K562 (cell line): ENCODE measurements around the gene ZNF334. TPM values are rescaled to one million over a fixed set of nuclear protein-coding genes. Genes with fewer than 3 reads are reported as not detected.

Experiments
- ATAC-seq: fragments of 200-7000 bp; cut with Tn5 transposase; 3 replicates; pipeline ENCODE4 v1.9.1; 2020; ENCODE audit warnings: moderate library complexity
- BruUV-seq: library from RNA; stranded (reverse); fragments of 400-500 nt; replicated peaks from 2 replicates; lab custom pipeline; 2021; lab: Mats Ljungman, UMichigan
- CTCF ChIA-PET: fragments of 300-600 bp; formaldehyde crosslinking; extraction: SDS; loops from one replicate; lab custom pipeline; 2021; ENCODE audit warnings: low intra/inter-chr PET ratio; lab: Yijun Ruan, JAX
- POLR2A ChIA-PET: fragments of 300-600, 350-650 bp; sonication (Branson Sonifier 250); formaldehyde crosslinking; extraction: SDS; loops from one replicate; lab custom pipeline; 2021; ENCODE audit warnings: antibody characterized with exemption, inconsistent platforms; lab: Yijun Ruan, JAX
- DNase-seq, 4 experiments: peaks; one replicate each; pipeline versions ENCODE4 v3.0.0 to v3.0.0-alpha.2; 2011 to 2018; ENCODE audit warnings: low spot score in 3 of 4, mixed read lengths in 3 of 4; ENCODE audit errors: extremely low read depth in 1 of 4
- FAIRE-seq: peaks from 2 replicates; lab custom pipeline; 2011; peaks lifted over from hg19 to GRCh38; lab: Jason Lieb, UNC
- H2AFZ ChIP-seq: 2 replicates; pipeline ENCODE4 v1.6.0; 2011; ENCODE audit warnings: low read depth, low read length, control low read depth, inconsistent platforms
- H3K27ac ChIP-seq: fragments of 200-600 bp; 3 replicates; pipeline ENCODE4 v1.8.0; 2011; ENCODE audit warnings: low read depth, mild to moderate bottlenecking, control low read depth, inconsistent platforms, low read length, moderate library complexity, mixed read lengths; ENCODE audit errors: extremely low read depth
- H3K27me3 ChIP-seq, 2 experiments: fragments of 300-600 bp in 1 of 2; 2 replicates in 1 of 2; 3 replicates in 1 of 2; pipeline versions ENCODE4 v1.6.0 to v1.8.0; 2011; ENCODE audit warnings: inconsistent platforms in 2 of 2, low read length in 2 of 2, mild to moderate bottlenecking in 1 of 2, mixed read lengths in 1 of 2, moderate library complexity in 1 of 2; ENCODE audit not compliant: control insufficient read depth in 2 of 2, insufficient read depth in 2 of 2
- H3K36me3 ChIP-seq: fragments of 300-600 bp; 3 replicates; pipeline ENCODE4 v1.8.0; 2011; ENCODE audit warnings: mild to moderate bottlenecking, low read length, inconsistent platforms; ENCODE audit not compliant: control insufficient read depth, insufficient read depth
- H3K4me1 ChIP-seq, 2 experiments: fragments of 200-600 bp in 1 of 2; replicated peaks in 1 of 2; 2 replicates in 1 of 2; 3 replicates in 1 of 2; pipeline versions ENCODE4 v1.5.1 to v1.8.0; 2011; ENCODE audit warnings: inconsistent platforms in 2 of 2, low read length in 2 of 2, mild to moderate bottlenecking in 1 of 2, mixed read lengths in 1 of 2, moderate library complexity in 1 of 2; ENCODE audit not compliant: control insufficient read depth in 2 of 2, insufficient read depth in 2 of 2
- H3K4me2 ChIP-seq: 2 replicates; pipeline ENCODE4 v1.6.1; 2011; ENCODE audit warnings: low read length, control low read depth, inconsistent platforms, mixed read lengths; ENCODE audit not compliant: insufficient read depth
- H3K4me3 ChIP-seq: fragments of 200-600 bp; sonication (generic), shearing (Covaris generic); 2 replicates; pipeline ENCODE4 v1.5.1; 2016; ENCODE audit warnings: control low read depth, inconsistent platforms
- H3K79me2 ChIP-seq: fragments of 200-600 bp; 3 replicates; pipeline ENCODE4 v1.8.0; 2011; ENCODE audit warnings: low read length, inconsistent platforms; ENCODE audit not compliant: control insufficient read depth, insufficient read depth
- H3K9ac ChIP-seq, 2 experiments: 2 replicates each; pipeline versions ENCODE4 v1.6.0 to v1.6.1; 2011; ENCODE audit warnings: low read depth in 2 of 2, low read length in 2 of 2, control low read depth in 1 of 2, inconsistent platforms in 1 of 2, mild to moderate bottlenecking in 1 of 2, mixed read lengths in 1 of 2; ENCODE audit not compliant: insufficient read depth in 1 of 2
- H3K9me1 ChIP-seq: one replicate; pipeline ENCODE4 v1.6.0; 2011; ENCODE audit warnings: inconsistent platforms, mild to moderate bottlenecking, low read length, moderate library complexity; ENCODE audit not compliant: control insufficient read depth, insufficient read depth
- H3K9me3 ChIP-seq: replicated peaks from 2 replicates; pipeline ENCODE4 v1.5.1; 2011; ENCODE audit warnings: low read depth, low read length, inconsistent platforms; ENCODE audit not compliant: control insufficient read depth, insufficient read depth
- H4K20me1 ChIP-seq: replicated peaks from 2 replicates; pipeline ENCODE4 v1.6.1; 2011; ENCODE audit warnings: low read length, inconsistent platforms, mixed read lengths; ENCODE audit not compliant: control insufficient read depth, insufficient read depth
- CEBPB ChIP-seq: fragments of 450-650 bp; IDR thresholded peaks from 2 replicates; pipeline ENCODE4 v1.6.1; 2016; ENCODE audit warnings: missing genetic modification characterization, missing compliant biosample characterization
- CREBBP ChIP-seq: IDR thresholded peaks from one replicate; pipeline ENCODE4 v1.6.1; 2012; ENCODE audit warnings: low read depth, mild to moderate bottlenecking, control low read depth, inconsistent platforms, low read length
- CSDE1 ChIP-seq, 2 experiments: fragments of 450-650 bp; IDR thresholded peaks; 2 replicates each; pipeline ENCODE4 v1.6.1; 2016; ENCODE audit warnings: mild to moderate bottlenecking in 1 of 2
- EWSR1 ChIP-seq: fragments of 450-650 bp; IDR thresholded peaks from 2 replicates; pipeline ENCODE4 v1.6.1; 2018; ENCODE audit warnings: borderline replicate concordance, mild to moderate bottlenecking, low read depth, moderate library complexity; ENCODE audit not compliant: partially characterized antibody
- FOXA3 ChIP-seq, 2 experiments: fragments of 450-650 bp in 1 of 2; sonication (generic) in 1 of 2; formaldehyde crosslinking; IDR thresholded peaks in 1 of 2; conservative IDR thresholded peaks in 1 of 2; 2 replicates each; pipeline versions ENCODE4 v1.4.0 to v1.8.0; 2020 to 2022; ENCODE audit warnings: mild to moderate bottlenecking in 2 of 2, missing genetic modification reagents in 1 of 2
- KLF13 ChIP-seq: fragments of 450-650 bp; IDR thresholded peaks from 2 replicates; pipeline ENCODE4 v1.6.1; 2016; ENCODE audit warnings: missing genetic modification characterization, low read depth, mild to moderate bottlenecking, missing compliant biosample characterization, moderate library complexity, borderline replicate concordance
- NFATC3 ChIP-seq: fragments of 450-650 bp; IDR thresholded peaks from 2 replicates; pipeline ENCODE4 v1.6.1; 2017; ENCODE audit warnings: mild to moderate bottlenecking
- NFYB ChIP-seq: IDR thresholded peaks from 2 replicates; pipeline ENCODE4 v1.6.1; 2011; ENCODE audit warnings: mild to moderate bottlenecking, moderate library complexity; ENCODE audit not compliant: insufficient read length; ENCODE audit errors: extremely low read depth
- NR3C1 ChIP-seq: sonication (generic); formaldehyde crosslinking; IDR thresholded peaks from 2 replicates; pipeline ENCODE4 v1.8.1; 2022; ENCODE audit warnings: missing genetic modification reagents
- ZNF197 ChIP-seq: fragments of 200-800 bp; sonication (Bioruptor generic); IDR thresholded peaks from 2 replicates; pipeline ENCODE4 v1.6.1; 2016; ENCODE audit warnings: low read depth, missing genetic modification characterization, missing compliant biosample characterization
- ZNF586 ChIP-seq: fragments of 450-650 bp; formaldehyde crosslinking; conservative IDR thresholded peaks from 2 replicates; pipeline ENCODE4 v1.4.0; 2020; ENCODE audit warnings: mild to moderate bottlenecking, moderate library complexity
- WGBS: fragments of 100-300 bp; shearing (Covaris generic); methylation state at CpG from one replicate; pipeline ENCODE4 v1.1.6; 2016; ENCODE audit warnings: low coverage, mixed read lengths; ENCODE audit not compliant: insufficient coverage; ENCODE audit errors: missing lambda C conversion rate; 5-methylcytosine and 5-hydroxymethylcytosine counted together
- in situ Hi-C: fragments of 300-500 bp; cut with MboI; formaldehyde crosslinking; loops from 4 replicates; pipeline ENCODE4 v1.15.0; 2018; ENCODE audit warnings: inconsistent platforms, mixed read lengths
- intact Hi-C: fragments of 100-400 bp; cut with micrococcal nuclease; formaldehyde crosslinking; loops from 2 replicates; pipeline ENCODE4 v1.14.2; 2022
- polyA plus RNA-seq, 8 experiments: library from polyadenylated mRNA; depleted of rRNA in 4 of 8; stranded (reverse) in 5 of 8; unstranded in 3 of 8; fragments of >200 nt; fragmentation: Nextera tagmentation in 2 of 8; fragmentation: Illumina TruSeq in 1 of 8; extraction: Ambion mirVana in 2 of 8; extraction: Trizol in 1 of 8; gene quantifications; 2 replicates each; pipeline versions ENCODE4 v1.2.1 to v1.2.3, GENCODE V29; 2011 to 2014; ENCODE audit warnings: inconsistent platforms in 1 of 8, missing spikeins in 1 of 8
- total RNA-seq, 7 experiments: library from RNA; depleted of rRNA in 6 of 7; stranded (reverse); fragments of >200 nt in 6 of 7; fragmentation: Illumina TruSeq in 2 of 7; extraction: Trizol in 2 of 7; gene quantifications; 2 replicates each; pipeline versions ENCODE4 v1.2.1 to v1.2.3, GENCODE V29; 2011 to 2021; ENCODE audit warnings: low replicate concordance in 1 of 7
- TF ChIP-seq, protein P1 (sequence below): fragments of 450-650 bp; formaldehyde crosslinking; conservative IDR thresholded peaks from 2 replicates; pipeline ENCODE4 v1.4.0; 2022; ENCODE audit warnings: mild to moderate bottlenecking, missing genetic modification characterization
- TF ChIP-seq, protein P2 (sequence below): fragments of 250-450 bp; sonication (Bioruptor Pico); IDR thresholded peaks from 2 replicates; pipeline ENCODE4 v1.5.1; 2021; ENCODE audit warnings: mild to moderate bottlenecking

The ZNF334 gene
- total and polyA plus RNA-seq, 9 of the 15 experiments (the other 6 are each of a cell fraction or from before 2014, with no cell fraction given) = 0.06 to 0.27 (median 0.21) TPM; not detected in 1

DNA sequence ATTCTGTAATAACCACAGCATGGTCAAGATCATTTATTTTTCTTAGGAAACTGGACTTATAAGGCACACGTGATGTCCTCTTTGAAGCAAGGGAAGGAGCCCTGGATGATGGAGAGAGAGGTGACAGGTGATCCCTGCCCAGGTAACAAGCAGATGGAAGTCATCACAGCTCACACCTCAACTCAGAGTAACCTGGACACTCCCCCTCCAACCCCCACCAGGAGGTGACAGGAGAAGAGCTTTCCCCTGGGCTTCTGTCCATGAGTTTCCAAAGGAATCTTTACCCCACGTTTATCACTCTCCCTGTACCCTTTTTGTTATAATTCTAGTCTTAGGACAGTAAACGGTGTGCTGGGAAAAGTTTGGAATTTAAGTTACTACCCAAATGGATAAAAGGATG, 28.4 kb downstream of the ZNF334 start:
- peaks cover 0 to 4% of the 10 kb centered on the region in 2 experiments; a peak in 2 of 5 replicates for H3K27me3 ChIP-seq
- 0% methylated on average over 3 of the region's 3 CpGs for WGBS
- H3K9me1 ChIP-seq = no peaks in the 10 kb centered on the region
- in situ Hi-C loops (no loop called here), intact Hi-C loops (no loop called here)
- ChIA-PET CTCF (no interaction called here), POLR2A (interaction anchor here (0.8 to 1.3 kb wide), 3 partner anchors 20 to 65 kb away, joined by 3 to 4 read pairs (median 3); no protein-coding TSS in a partner anchor)
- peaks cover 4% of the 10 kb centered on the region; the same call in 1 of the 2 replicates for H4K20me1 ChIP-seq
- TF ChIP-seq, protein P1, sequence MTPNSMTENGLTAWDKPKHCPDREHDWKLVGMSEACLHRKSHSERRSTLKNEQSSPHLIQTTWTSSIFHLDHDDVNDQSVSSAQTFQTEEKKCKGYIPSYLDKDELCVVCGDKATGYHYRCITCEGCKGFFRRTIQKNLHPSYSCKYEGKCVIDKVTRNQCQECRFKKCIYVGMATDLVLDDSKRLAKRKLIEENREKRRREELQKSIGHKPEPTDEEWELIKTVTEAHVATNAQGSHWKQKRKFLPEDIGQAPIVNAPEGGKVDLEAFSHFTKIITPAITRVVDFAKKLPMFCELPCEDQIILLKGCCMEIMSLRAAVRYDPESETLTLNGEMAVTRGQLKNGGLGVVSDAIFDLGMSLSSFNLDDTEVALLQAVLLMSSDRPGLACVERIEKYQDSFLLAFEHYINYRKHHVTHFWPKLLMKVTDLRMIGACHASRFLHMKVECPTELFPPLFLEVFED = no peak
- TF ChIP-seq NFATC3 (no peak), NR3C1 (CRISPR knock-in tag) (no peak), ZNF197 (CRISPR knock-in tag) (no peak), NFYB (no peak), CEBPB (tag) (no peak), KLF13 (tag) (no peak), FOXA3 (CRISPR knock-in tag; conservative IDR thresholded peaks at IDR 0.05 in 1 of 2, IDR thresholded peaks at IDR 0.05 in 1 of 2) (no peak), CSDE1 (IDR thresholded peaks at IDR 0.05) (no peak), EWSR1 (no peak), CREBBP (no peak), ZNF586 (no peak)
- TF ChIP-seq, protein P2, sequence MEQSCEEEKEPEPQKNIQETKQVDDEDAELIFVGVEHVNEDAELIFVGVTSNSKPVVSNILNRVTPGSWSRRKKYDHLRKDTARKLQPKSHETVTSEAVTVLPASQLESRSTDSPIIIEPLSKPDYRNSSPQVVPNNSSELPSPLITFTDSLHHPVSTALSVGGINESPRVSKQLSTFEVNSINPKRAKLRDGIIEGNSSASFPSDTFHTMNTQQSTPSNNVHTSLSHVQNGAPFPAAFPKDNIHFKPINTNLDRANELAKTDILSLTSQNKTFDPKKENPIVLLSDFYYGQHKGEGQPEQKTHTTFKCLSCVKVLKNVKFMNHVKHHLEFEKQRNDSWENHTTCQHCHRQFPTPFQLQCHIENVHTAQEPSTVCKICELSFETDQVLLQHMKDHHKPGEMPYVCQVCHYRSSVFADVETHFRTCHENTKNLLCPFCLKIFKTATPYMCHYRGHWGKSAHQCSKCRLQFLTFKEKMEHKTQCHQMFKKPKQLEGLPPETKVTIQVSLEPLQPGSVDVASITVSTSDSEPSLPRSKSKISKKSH (CRISPR knock-in tag) = no peak
- H3K4me1 ChIP-seq = no peaks in the 10 kb centered on the region
- H3K36me3 ChIP-seq = no peaks in the 10 kb centered on the region
- BruUV-seq = no TSS peak
- H3K27ac ChIP-seq = no peak overlapping the region
- no peaks in the 10 kb centered on the region for H3K79me2 ChIP-seq
- H3K4me2 ChIP-seq = no peak overlapping the region
- DNase-seq (no peak), FAIRE-seq (no peak), ATAC-seq (no peak)
- no peaks in the 10 kb centered on the region for H3K9me3 ChIP-seq
- H3K4me3 ChIP-seq = no peak overlapping the region
- no peak overlapping the region for H3K9ac ChIP-seq
- H2AFZ ChIP-seq = no peak overlapping the region
